ENCODE results near the gene SPATC1L. TPM values are rescaled to one million over a fixed set of nuclear protein-coding genes. Genes with fewer than 3 reads are reported as not detected.
A peak's percentile ranks its signal among the peaks of the same experiment; 100 is the strongest.

The SPATC1L gene
- total RNA-seq, 8 experiments from 2014 or later, result 9.5 to 16.8 (median 13.1) TPM

GRCh38 chr21:46220847-46221246 is 36.6 kb upstream of the SPATC1L start:
- in situ Hi-C loops (cut with MboI; ENCODE audit: low pct_unique_long_range_greater_than_20kb in 2 of 9, low sequenced_read_pairs in 9 of 9, unreplicated experiment in 9 of 9), result no loop called here
- WGBS, 10 experiments, result 80 to 100% (median 100%) methylated on average over 1 to 2 of the region's 8 CpGs; no CpG with 5 or more reads in 7 of the 10 experiments
- Histone ChIP-seq H3K4me3 (no peak overlapping the region), H3K4me1 (replicated peaks in 1 of 2) (peaks cover 8 to 25% of the 10 kb centered on the region in 2 donors), H3K27ac (no peak overlapping the region)
- peak in 1 of 8 experiments; percentile 3 for ATAC-seq (replicated peaks in 6 of 8)

- H3K4me3 ChIP-seq, result no peak overlapping the region
- ATAC-seq (replicated peaks in 6 of 8), result no peak
- 79 to 97% (median 91%) methylated on average over 1 to 8 of the region's 13 CpGs; no CpG with 5 or more reads in 2 of the 10 experiments for WGBS, 10 experiments
- no peak overlapping the region for H3K27ac ChIP-seq
- in situ Hi-C loops (cut with MboI; ENCODE audit: low pct_unique_long_range_greater_than_20kb in 2 of 9, low sequenced_read_pairs in 9 of 9, unreplicated experiment in 9 of 9), result no loop called here
- peaks cover 7 to 22% of the 10 kb centered on the region in 2 donors for H3K4me1 ChIP-seq (replicated peaks in 1 of 2)
Observed at GRCh38 chr21:46220275-46220810, 36.1 kb upstream of the SPATC1L start.

- H3K4me3 ChIP-seq, result no peak overlapping the region
- WGBS, 10 experiments, result 67 to 100% (median 100%) methylated on average over 1 to 9 of the region's 13 CpGs; no CpG with 5 or more reads in 3 of the 10 experiments
- H3K4me1 ChIP-seq (replicated peaks in 1 of 2), result peaks cover 5 to 17% of the 10 kb centered on the region in 2 donors
- no peak overlapping the region for H3K27ac ChIP-seq
- in situ Hi-C loops (cut with MboI; ENCODE audit: low pct_unique_long_range_greater_than_20kb in 2 of 9, low sequenced_read_pairs in 9 of 9, unreplicated experiment in 9 of 9), result no loop called here
- no peak for ATAC-seq (replicated peaks in 6 of 8)
Observed at GRCh38 chr21:46219591-46220239, 35.5 kb upstream of the SPATC1L start.

GRCh38 chr21:46218906-46219590 is 34.8 kb upstream of the SPATC1L start:
- in situ Hi-C loops (cut with MboI; ENCODE audit: low pct_unique_long_range_greater_than_20kb in 2 of 9, low sequenced_read_pairs in 9 of 9, unreplicated experiment in 9 of 9), result no loop called here
- ATAC-seq (replicated peaks in 6 of 8), result no peak
- 70 to 100% (median 96%) methylated on average over 3 to 9 of the region's 16 CpGs; no CpG with 5 or more reads in 4 of the 10 experiments for WGBS, 10 experiments
- H3K27ac ChIP-seq, result no peak overlapping the region
- peaks cover 0 to 10% of the 10 kb centered on the region in 2 donors for H3K4me1 ChIP-seq (replicated peaks in 1 of 2)
- H3K4me3 ChIP-seq, result no peak overlapping the region

GRCh38 chr21:46217511-46218196 is 33.4 kb upstream of the SPATC1L start:
- no peak for ATAC-seq (replicated peaks in 6 of 8)
- no peak overlapping the region for H3K4me3 ChIP-seq
- H3K4me1 ChIP-seq (replicated peaks in 1 of 2), result no peaks in the 10 kb centered on the region
- 83 to 100% (median 90%) methylated on average over 1 to 5 of the region's 22 CpGs; no CpG with 5 or more reads in 6 of the 10 experiments for WGBS, 10 experiments
- in situ Hi-C loops (cut with MboI; ENCODE audit: low pct_unique_long_range_greater_than_20kb in 2 of 9, low sequenced_read_pairs in 9 of 9, unreplicated experiment in 9 of 9), result no loop called here
- no peak overlapping the region for H3K27ac ChIP-seq

- H3K4me3 ChIP-seq, result no peak overlapping the region
- in situ Hi-C loops (cut with MboI; ENCODE audit: low pct_unique_long_range_greater_than_20kb in 2 of 9, low sequenced_read_pairs in 9 of 9, unreplicated experiment in 9 of 9), result no loop called here
- no peak overlapping the region for H3K27ac ChIP-seq
- no peak for ATAC-seq (replicated peaks in 6 of 8)
- WGBS, 10 experiments, result 40 to 95% (median 84%) methylated on average over 1 to 6 of the region's 16 CpGs; no CpG with 5 or more reads in 5 of the 10 experiments
- no peaks in the 10 kb centered on the region for H3K4me1 ChIP-seq (replicated peaks in 1 of 2)
Observed at GRCh38 chr21:46216132-46216747, 32.0 kb upstream of the SPATC1L start.

- Histone ChIP-seq H3K4me1 (replicated peaks in 1 of 2) (no peaks in the 10 kb centered on the region), H3K27ac (no peak overlapping the region), H3K4me3 (no peak overlapping the region)
- 100% methylated on average over 2 to 9 of the region's 20 CpGs; no CpG with 5 or more reads in 7 of the 10 experiments for WGBS, 10 experiments
- in situ Hi-C loops (cut with MboI; ENCODE audit: low pct_unique_long_range_greater_than_20kb in 2 of 9, low sequenced_read_pairs in 9 of 9, unreplicated experiment in 9 of 9), result no loop called here
- peak in 7 of 8 experiments; percentile 15 to 79 (median 19) for ATAC-seq (replicated peaks in 6 of 8)
Observed at GRCh38 chr21:46215436-46216131, 31.3 kb upstream of the SPATC1L start.

- ATAC-seq (replicated peaks in 6 of 8), result peak in 1 of 8 experiments; percentile 6
Observed at GRCh38 chr21:46214478-46215340, 30.4 kb upstream of the SPATC1L start.

GRCh38 chr21:46213620-46214286 is 29.5 kb upstream of the SPATC1L start:
- H3K4me3 ChIP-seq, result no peak overlapping the region

More at GRCh38 chr21:46214478-46215340, 30.4 kb upstream of the SPATC1L start:
- no peak overlapping the region for H3K27ac ChIP-seq
- H3K4me3 ChIP-seq, result no peak overlapping the region
- no peaks in the 10 kb centered on the region for H3K4me1 ChIP-seq (replicated peaks in 1 of 2)
- 80 to 100% methylated on average over 1 to 2 of the region's 27 CpGs; no CpG with 5 or more reads in 8 of the 10 experiments for WGBS, 10 experiments
- in situ Hi-C loops (cut with MboI; ENCODE audit: low pct_unique_long_range_greater_than_20kb in 2 of 9, low sequenced_read_pairs in 9 of 9, unreplicated experiment in 9 of 9), result no loop called here

GRCh38 chr21:46212721-46213484 is 28.6 kb upstream of the SPATC1L start:
- no peak for ATAC-seq (replicated peaks in 6 of 8)
- H3K27ac ChIP-seq, result no peak overlapping the region
- no peak overlapping the region for H3K4me3 ChIP-seq
- no peaks in the 10 kb centered on the region for H3K4me1 ChIP-seq (replicated peaks in 1 of 2)
- in situ Hi-C loops (cut with MboI; ENCODE audit: low pct_unique_long_range_greater_than_20kb in 2 of 9, low sequenced_read_pairs in 9 of 9, unreplicated experiment in 9 of 9), result no loop called here
- 60 to 100% (median 97%) methylated on average over 1 to 11 of the region's 18 CpGs; no CpG with 5 or more reads in 2 of the 10 experiments for WGBS, 10 experiments

More at GRCh38 chr21:46213620-46214286, 29.5 kb upstream of the SPATC1L start:
- no peaks in the 10 kb centered on the region for H3K4me1 ChIP-seq (replicated peaks in 1 of 2)
- no peak overlapping the region for H3K27ac ChIP-seq
- 60 to 100% (median 100%) methylated on average over 1 to 9 of the region's 15 CpGs; no CpG with 5 or more reads in 2 of the 10 experiments for WGBS, 10 experiments
- in situ Hi-C loops (cut with MboI; ENCODE audit: low pct_unique_long_range_greater_than_20kb in 2 of 9, low sequenced_read_pairs in 9 of 9, unreplicated experiment in 9 of 9), result no loop called here
- no peak for ATAC-seq (replicated peaks in 6 of 8)
